ENCODE data around the gene RAPGEF5.

RAPGEF5 gene

GRCh38 chr7:22123139-22123538 is 233.8 kb downstream of the RAPGEF5 start:
- Histone ChIP-seq H4K91ac (ENCODE audit: low read depth, low read length) (no peak overlapping the region), H2BK5ac (ENCODE audit: low read depth, low read length, poor library complexity) (no peak overlapping the region), H3K4me2 (ENCODE audit: low read length) (no peak overlapping the region), H3K36me3 (ENCODE audit: control insufficient read depth in 1 of 2, insufficient read depth in 2 of 2, low read length in 2 of 2) (no peaks in the 10 kb centered on the region), H2BK120ac (ENCODE audit: insufficient read depth, low read length, poor library complexity) (no peak overlapping the region), H4K8ac (ENCODE audit: low read depth, low read length) (no peak overlapping the region), H3K27me3 (ENCODE audit: insufficient read depth, low read length) (no peaks in the 10 kb centered on the region), H2AK5ac (ENCODE audit: low read length) (no peak overlapping the region), H3K27ac (ENCODE audit: low read depth, low read length) (no peak overlapping the region), H3K4ac (ENCODE audit: low read depth, low read length) (no peak overlapping the region), H3K4me1 (ENCODE audit: control insufficient read depth in 1 of 2, insufficient read depth in 2 of 2, low read length in 2 of 2) (peaks cover 0 to 4% of the 10 kb centered on the region in 2 experiments), H3K9ac (ENCODE audit: low read length) (no peak overlapping the region), H3K79me1 (ENCODE audit: low read length) (no peaks in the 10 kb centered on the region), H2BK12ac (ENCODE audit: low read length) (no peak overlapping the region), H3K9me3 (ENCODE audit: insufficient read depth, low read depth, low read length) (no peaks in the 10 kb centered on the region), H3K18ac (ENCODE audit: low read length) (no peak overlapping the region), H4K12ac (ENCODE audit: low read depth, low read length) (no peak overlapping the region), H3K23ac (ENCODE audit: low read length) (no peak overlapping the region), H3K14ac (ENCODE audit: low read length) (no peak overlapping the region), H3K4me3 (ENCODE audit: low read depth, low read length) (no peak overlapping the region), H2AFZ (ENCODE audit: insufficient read depth, low read length, poor library complexity) (no peak overlapping the region), H3K79me2 (ENCODE audit: control insufficient read depth, insufficient read depth, low read length, poor library complexity) (no peaks in the 10 kb centered on the region)
- DNase-seq, result no peak
- no CpG with 5 or more reads among the region's 5 CpGs for WGBS (ENCODE audit: extremely low coverage, insufficient coverage, insufficient read length)

- H3K4ac ChIP-seq (ENCODE audit: low read depth, low read length), result no peak overlapping the region
- H4K91ac ChIP-seq (ENCODE audit: low read depth, low read length), result no peak overlapping the region
- no peak overlapping the region for H3K18ac ChIP-seq (ENCODE audit: low read length)
- H2BK5ac ChIP-seq (ENCODE audit: low read depth, low read length, poor library complexity), result no peak overlapping the region
- H2BK12ac ChIP-seq (ENCODE audit: low read length), result no peak overlapping the region
- WGBS (ENCODE audit: extremely low coverage, insufficient coverage, insufficient read length), result no CpG with 5 or more reads among the region's 8 CpGs
- H3K9ac ChIP-seq (ENCODE audit: low read length), result no peak overlapping the region
- no peaks in the 10 kb centered on the region for H3K27me3 ChIP-seq (ENCODE audit: insufficient read depth, low read length)
- H3K9me3 ChIP-seq (ENCODE audit: insufficient read depth, low read depth, low read length), result no peaks in the 10 kb centered on the region
- H2AK5ac ChIP-seq (ENCODE audit: low read length), result no peak overlapping the region
- no peak overlapping the region for H3K4me2 ChIP-seq (ENCODE audit: low read length)
- H3K79me2 ChIP-seq (ENCODE audit: control insufficient read depth, insufficient read depth, low read length, poor library complexity), result no peaks in the 10 kb centered on the region
- no peak overlapping the region for H4K12ac ChIP-seq (ENCODE audit: low read depth, low read length)
- no peaks in the 10 kb centered on the region for H3K79me1 ChIP-seq (ENCODE audit: low read length)
- no peak overlapping the region for H3K27ac ChIP-seq (ENCODE audit: low read depth, low read length)
- peaks cover 0 to 4% of the 10 kb centered on the region in 2 experiments for H3K4me1 ChIP-seq (ENCODE audit: control insufficient read depth in 1 of 2, insufficient read depth in 2 of 2, low read length in 2 of 2)
- H3K23ac ChIP-seq (ENCODE audit: low read length), result no peak overlapping the region
- H3K36me3 ChIP-seq (ENCODE audit: control insufficient read depth in 1 of 2, insufficient read depth in 2 of 2, low read length in 2 of 2), result no peaks in the 10 kb centered on the region
- no peak overlapping the region for H3K4me3 ChIP-seq (ENCODE audit: low read depth, low read length)
- no peak overlapping the region for H2BK120ac ChIP-seq (ENCODE audit: insufficient read depth, low read length, poor library complexity)
- no peak for DNase-seq
- no peak overlapping the region for H3K14ac ChIP-seq (ENCODE audit: low read length)
- no peak overlapping the region for H2AFZ ChIP-seq (ENCODE audit: insufficient read depth, low read length, poor library complexity)
- no peak overlapping the region for H4K8ac ChIP-seq (ENCODE audit: low read depth, low read length)
These were observed 235.1 kb downstream of the RAPGEF5 start for GRCh38 chr7:22121702-22122474.

- Histone ChIP-seq H3K9ac (ENCODE audit: low read length) (no peak overlapping the region), H2BK120ac (ENCODE audit: insufficient read depth, low read length, poor library complexity) (no peak overlapping the region), H2AK5ac (ENCODE audit: low read length) (no peak overlapping the region), H3K79me2 (ENCODE audit: control insufficient read depth, insufficient read depth, low read length, poor library complexity) (no peaks in the 10 kb centered on the region), H4K91ac (ENCODE audit: low read depth, low read length) (no peak overlapping the region), H4K12ac (ENCODE audit: low read depth, low read length) (no peak overlapping the region), H3K4me3 (ENCODE audit: low read depth, low read length) (no peak overlapping the region), H3K4ac (ENCODE audit: low read depth, low read length) (no peak overlapping the region), H3K4me2 (ENCODE audit: low read length) (no peak overlapping the region), H3K18ac (ENCODE audit: low read length) (no peak overlapping the region), H3K23ac (ENCODE audit: low read length) (no peak overlapping the region), H2AFZ (ENCODE audit: insufficient read depth, low read length, poor library complexity) (no peak overlapping the region), H4K8ac (ENCODE audit: low read depth, low read length) (no peak overlapping the region), H3K14ac (ENCODE audit: low read length) (no peak overlapping the region), H2BK5ac (ENCODE audit: low read depth, low read length, poor library complexity) (no peak overlapping the region), H3K9me3 (ENCODE audit: insufficient read depth, low read depth, low read length) (no peaks in the 10 kb centered on the region), H3K4me1 (ENCODE audit: control insufficient read depth in 1 of 2, insufficient read depth in 2 of 2, low read length in 2 of 2) (peaks cover 0 to 4% of the 10 kb centered on the region in 2 experiments), H3K27me3 (ENCODE audit: insufficient read depth, low read length) (no peaks in the 10 kb centered on the region), H3K36me3 (ENCODE audit: control insufficient read depth in 1 of 2, insufficient read depth in 2 of 2, low read length in 2 of 2) (no peaks in the 10 kb centered on the region), H3K27ac (ENCODE audit: low read depth, low read length) (no peak overlapping the region), H2BK12ac (ENCODE audit: low read length) (no peak overlapping the region), H3K79me1 (ENCODE audit: low read length) (no peaks in the 10 kb centered on the region)
- no peak for DNase-seq
- no CpG with 5 or more reads among the region's 8 CpGs for WGBS (ENCODE audit: extremely low coverage, insufficient coverage, insufficient read length)
These were observed 236.4 kb downstream of the RAPGEF5 start for GRCh38 chr7:22120391-22121053.

DNA sequence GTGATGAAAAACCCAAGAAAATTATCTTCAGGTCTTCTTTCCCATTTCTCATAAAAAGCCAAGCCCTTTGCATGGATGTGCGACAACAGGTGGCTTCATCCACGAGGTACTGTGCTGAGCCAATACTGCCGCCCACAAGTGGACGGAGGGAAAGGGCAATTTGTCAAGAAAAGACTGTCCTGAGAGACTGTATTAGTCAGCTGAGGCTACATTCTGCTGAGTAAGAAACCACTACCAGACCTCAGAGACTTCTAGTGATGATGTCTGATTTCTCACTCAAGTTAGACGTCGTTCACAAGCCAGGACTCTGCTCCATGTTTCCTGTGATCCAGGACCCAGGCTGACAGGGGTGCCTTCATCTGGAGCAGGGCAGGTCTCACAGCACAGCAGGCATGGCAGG is 239.7 kb downstream of the RAPGEF5 start:
- Histone ChIP-seq H3K79me1 (ENCODE audit: low read length) (no peaks in the 10 kb centered on the region), H3K27ac (ENCODE audit: low read depth, low read length) (no peak overlapping the region), H2BK120ac (ENCODE audit: insufficient read depth, low read length, poor library complexity) (no peak overlapping the region), H3K23ac (ENCODE audit: low read length) (no peak overlapping the region), H2BK12ac (ENCODE audit: low read length) (no peak overlapping the region), H3K18ac (ENCODE audit: low read length) (no peak overlapping the region), H4K91ac (ENCODE audit: low read depth, low read length) (no peak overlapping the region), H3K9ac (ENCODE audit: low read length) (no peak overlapping the region), H3K9me3 (ENCODE audit: insufficient read depth, low read depth, low read length) (no peaks in the 10 kb centered on the region), H2BK5ac (ENCODE audit: low read depth, low read length, poor library complexity) (no peak overlapping the region), H4K8ac (ENCODE audit: low read depth, low read length) (no peak overlapping the region), H3K14ac (ENCODE audit: low read length) (no peak overlapping the region), H3K4me3 (ENCODE audit: low read depth, low read length) (no peak overlapping the region), H3K4ac (ENCODE audit: low read depth, low read length) (no peak overlapping the region), H2AFZ (ENCODE audit: insufficient read depth, low read length, poor library complexity) (no peak overlapping the region), H3K36me3 (ENCODE audit: control insufficient read depth in 1 of 2, insufficient read depth in 2 of 2, low read length in 2 of 2) (no peaks in the 10 kb centered on the region), H2AK5ac (ENCODE audit: low read length) (no peak overlapping the region), H3K79me2 (ENCODE audit: control insufficient read depth, insufficient read depth, low read length, poor library complexity) (no peaks in the 10 kb centered on the region), H4K12ac (ENCODE audit: low read depth, low read length) (no peak overlapping the region), H3K4me1 (ENCODE audit: control insufficient read depth in 1 of 2, insufficient read depth in 2 of 2, low read length in 2 of 2) (no peaks in the 10 kb centered on the region), H3K4me2 (ENCODE audit: low read length) (no peak overlapping the region), H3K27me3 (ENCODE audit: insufficient read depth, low read length) (no peaks in the 10 kb centered on the region)
- WGBS (ENCODE audit: extremely low coverage, insufficient coverage, insufficient read length), result no CpG with 5 or more reads among the region's 6 CpGs
- DNase-seq, result no peak

All from trophoblast cell (in vitro differentiated cells and primary cell).